HEK293 (cell line): ENCODE results near the gene TRNAU1AP.

Experiments
- TCF7L2 ChIP-seq: IDR thresholded peaks from 2 replicates; pipeline ENCODE4 v1.6.1; 2011; ENCODE audit warnings: low read depth, mild to moderate bottlenecking, inconsistent platforms, low read length, moderate library complexity, borderline replicate concordance
- ZFP37 ChIP-seq: fragments of 450-650 bp; formaldehyde crosslinking; IDR thresholded peaks from 2 replicates; pipeline ENCODE4 v1.5.1; 2016; ENCODE audit warnings: missing biosample characterization, missing genetic modification characterization
- ZNF768 ChIP-seq: fragments of 450-650 bp; formaldehyde crosslinking; IDR thresholded peaks from 2 replicates; pipeline ENCODE4 v1.5.1; 2018; ENCODE audit warnings: missing biosample characterization, mild to moderate bottlenecking, missing genetic modification characterization
- TF ChIP-seq, protein P1 (sequence below): fragments of 450-650 bp; formaldehyde crosslinking; IDR thresholded peaks from 2 replicates; pipeline ENCODE4 v1.5.1; 2016; ENCODE audit warnings: missing biosample characterization, missing genetic modification characterization
- TF ChIP-seq, protein P2 (sequence below): fragments of 450-650 bp; formaldehyde crosslinking; IDR thresholded peaks from 2 replicates; pipeline ENCODE4 v1.5.1; 2016; ENCODE audit warnings: missing biosample characterization, missing genetic modification characterization
- TF ChIP-seq, protein P3 (sequence below): fragments of 450-650 bp; formaldehyde crosslinking; IDR thresholded peaks from 2 replicates; pipeline ENCODE4 v1.5.1; 2017; ENCODE audit warnings: missing biosample characterization, missing genetic modification characterization

- TF ChIP-seq, protein P1, sequence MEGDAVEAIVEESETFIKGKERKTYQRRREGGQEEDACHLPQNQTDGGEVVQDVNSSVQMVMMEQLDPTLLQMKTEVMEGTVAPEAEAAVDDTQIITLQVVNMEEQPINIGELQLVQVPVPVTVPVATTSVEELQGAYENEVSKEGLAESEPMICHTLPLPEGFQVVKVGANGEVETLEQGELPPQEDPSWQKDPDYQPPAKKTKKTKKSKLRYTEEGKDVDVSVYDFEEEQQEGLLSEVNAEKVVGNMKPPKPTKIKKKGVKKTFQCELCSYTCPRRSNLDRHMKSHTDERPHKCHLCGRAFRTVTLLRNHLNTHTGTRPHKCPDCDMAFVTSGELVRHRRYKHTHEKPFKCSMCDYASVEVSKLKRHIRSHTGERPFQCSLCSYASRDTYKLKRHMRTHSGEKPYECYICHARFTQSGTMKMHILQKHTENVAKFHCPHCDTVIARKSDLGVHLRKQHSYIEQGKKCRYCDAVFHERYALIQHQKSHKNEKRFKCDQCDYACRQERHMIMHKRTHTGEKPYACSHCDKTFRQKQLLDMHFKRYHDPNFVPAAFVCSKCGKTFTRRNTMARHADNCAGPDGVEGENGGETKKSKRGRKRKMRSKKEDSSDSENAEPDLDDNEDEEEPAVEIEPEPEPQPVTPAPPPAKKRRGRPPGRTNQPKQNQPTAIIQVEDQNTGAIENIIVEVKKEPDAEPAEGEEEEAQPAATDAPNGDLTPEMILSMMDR (tag by site-specific recombination) = no peak
- TF ChIP-seq, protein P2, sequence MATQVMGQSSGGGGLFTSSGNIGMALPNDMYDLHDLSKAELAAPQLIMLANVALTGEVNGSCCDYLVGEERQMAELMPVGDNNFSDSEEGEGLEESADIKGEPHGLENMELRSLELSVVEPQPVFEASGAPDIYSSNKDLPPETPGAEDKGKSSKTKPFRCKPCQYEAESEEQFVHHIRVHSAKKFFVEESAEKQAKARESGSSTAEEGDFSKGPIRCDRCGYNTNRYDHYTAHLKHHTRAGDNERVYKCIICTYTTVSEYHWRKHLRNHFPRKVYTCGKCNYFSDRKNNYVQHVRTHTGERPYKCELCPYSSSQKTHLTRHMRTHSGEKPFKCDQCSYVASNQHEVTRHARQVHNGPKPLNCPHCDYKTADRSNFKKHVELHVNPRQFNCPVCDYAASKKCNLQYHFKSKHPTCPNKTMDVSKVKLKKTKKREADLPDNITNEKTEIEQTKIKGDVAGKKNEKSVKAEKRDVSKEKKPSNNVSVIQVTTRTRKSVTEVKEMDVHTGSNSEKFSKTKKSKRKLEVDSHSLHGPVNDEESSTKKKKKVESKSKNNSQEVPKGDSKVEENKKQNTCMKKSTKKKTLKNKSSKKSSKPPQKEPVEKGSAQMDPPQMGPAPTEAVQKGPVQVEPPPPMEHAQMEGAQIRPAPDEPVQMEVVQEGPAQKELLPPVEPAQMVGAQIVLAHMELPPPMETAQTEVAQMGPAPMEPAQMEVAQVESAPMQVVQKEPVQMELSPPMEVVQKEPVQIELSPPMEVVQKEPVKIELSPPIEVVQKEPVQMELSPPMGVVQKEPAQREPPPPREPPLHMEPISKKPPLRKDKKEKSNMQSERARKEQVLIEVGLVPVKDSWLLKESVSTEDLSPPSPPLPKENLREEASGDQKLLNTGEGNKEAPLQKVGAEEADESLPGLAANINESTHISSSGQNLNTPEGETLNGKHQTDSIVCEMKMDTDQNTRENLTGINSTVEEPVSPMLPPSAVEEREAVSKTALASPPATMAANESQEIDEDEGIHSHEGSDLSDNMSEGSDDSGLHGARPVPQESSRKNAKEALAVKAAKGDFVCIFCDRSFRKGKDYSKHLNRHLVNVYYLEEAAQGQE = no peak
- TF ChIP-seq TCF7L2 (no peak), ZNF768 (tag by site-specific recombination) (no peak), ZFP37 (tag by site-specific recombination) (no peak)
- TF ChIP-seq, protein P3, sequence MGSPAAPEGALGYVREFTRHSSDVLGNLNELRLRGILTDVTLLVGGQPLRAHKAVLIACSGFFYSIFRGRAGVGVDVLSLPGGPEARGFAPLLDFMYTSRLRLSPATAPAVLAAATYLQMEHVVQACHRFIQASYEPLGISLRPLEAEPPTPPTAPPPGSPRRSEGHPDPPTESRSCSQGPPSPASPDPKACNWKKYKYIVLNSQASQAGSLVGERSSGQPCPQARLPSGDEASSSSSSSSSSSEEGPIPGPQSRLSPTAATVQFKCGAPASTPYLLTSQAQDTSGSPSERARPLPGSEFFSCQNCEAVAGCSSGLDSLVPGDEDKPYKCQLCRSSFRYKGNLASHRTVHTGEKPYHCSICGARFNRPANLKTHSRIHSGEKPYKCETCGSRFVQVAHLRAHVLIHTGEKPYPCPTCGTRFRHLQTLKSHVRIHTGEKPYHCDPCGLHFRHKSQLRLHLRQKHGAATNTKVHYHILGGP (tag by site-specific recombination) = no peak
These were observed 20.7 kb downstream of the TRNAU1AP start for GRCh38 chr1:28573564-28573963.
